GM06990 (cell line): ENCODE data around the gene CDH4.

Source experiments
- DNase-seq: peaks from one replicate; pipeline ENCODE4 v3.0.0-alpha.2; 2011; ENCODE audit not compliant: insufficient read length; ENCODE audit errors: extremely low read depth
- H3K27me3 ChIP-seq: replicated peaks from 2 replicates; pipeline ENCODE4 v1.6.0; 2011; ENCODE audit warnings: low read length; ENCODE audit not compliant: control insufficient read depth, insufficient read depth
- H3K36me3 ChIP-seq: 2 replicates; pipeline ENCODE4 v1.5.1; 2011; ENCODE audit warnings: low read length; ENCODE audit not compliant: control insufficient read depth, insufficient read depth
- H3K4me3 ChIP-seq: replicated peaks from 2 replicates; pipeline ENCODE4 v1.5.1; 2011; ENCODE audit warnings: low read depth, mild to moderate bottlenecking, control low read depth, low read length
- CTCF ChIP-seq: IDR thresholded peaks from 2 replicates; pipeline ENCODE4 v1.5.1; 2011; ENCODE audit warnings: low read length, control low read depth, mild to moderate bottlenecking, inconsistent platforms; ENCODE audit not compliant: insufficient read depth, poor library complexity, severe bottlenecking

CDH4 gene

GRCh38 chr20:61958773-61959700, 707.0 kb downstream of the CDH4 start:
- no peak for DNase-seq
- Histone ChIP-seq H3K4me3 (no peak overlapping the region), H3K27me3 (no peaks in the 10 kb centered on the region), H3K36me3 (no peaks in the 10 kb centered on the region)
- no peak for TF ChIP-seq CTCF

- Histone ChIP-seq H3K27me3 (no peaks in the 10 kb centered on the region), H3K36me3 (no peaks in the 10 kb centered on the region), H3K4me3 (no peak overlapping the region)
- no peak for DNase-seq
- TF ChIP-seq CTCF, result no peak
Observed at GRCh38 chr20:61960836-61961235, 708.8 kb downstream of the CDH4 start.

- no peak overlapping the region for H3K4me3 ChIP-seq
- no peak for TF ChIP-seq CTCF
- no peak for DNase-seq
- H3K27me3 ChIP-seq, result no peaks in the 10 kb centered on the region
- H3K36me3 ChIP-seq, result no peaks in the 10 kb centered on the region
Observed at GRCh38 chr20:61963149-61963548, 711.1 kb downstream of the CDH4 start.

- Histone ChIP-seq H3K36me3 (no peaks in the 10 kb centered on the region), H3K27me3 (no peaks in the 10 kb centered on the region), H3K4me3 (no peak overlapping the region)
- DNase-seq, result no peak
- no peak for TF ChIP-seq CTCF
Observed at GRCh38 chr20:61963885-61964674, 712.0 kb downstream of the CDH4 start.

- no peak for DNase-seq
- no peak for TF ChIP-seq CTCF
- no peak overlapping the region for H3K4me3 ChIP-seq
- H3K27me3 ChIP-seq, result no peaks in the 10 kb centered on the region
- H3K36me3 ChIP-seq, result no peaks in the 10 kb centered on the region
Observed at GRCh38 chr20:61964675-61965605, 712.9 kb downstream of the CDH4 start.
